Psoas muscle (tissue), 8 donors: ENCODE data around the gene ZMIZ1. TPM values are rescaled to one million over a fixed set of nuclear protein-coding genes. Genes with fewer than 3 reads are reported as not detected.

ENCODE experiments used
- ATAC-seq, 4 donors: fragments of 200-7000 bp; cut with Tn5 transposase; one replicate each; pipeline ENCODE4 v1.9.1; 2020; ENCODE audit warnings: moderate library complexity in 3 of 4, mild to moderate bottlenecking in 2 of 4
- DNase-seq, 2 donors: peaks; one replicate each; pipeline ENCODE4 v3.0.0-alpha.2; 2020
- H3K27ac ChIP-seq: fragments of 200-600 bp; one replicate; pipeline ENCODE4 v1.8.0; 2022
- H3K27me3 ChIP-seq, 3 donors: fragments of 200-600 bp in 1 of 3; one replicate each; pipeline versions ENCODE4 v1.6.1 to v1.8.0; 2013 to 2022; ENCODE audit warnings: low read length in 2 of 3, mild to moderate bottlenecking in 2 of 3, moderate library complexity in 1 of 3; ENCODE audit not compliant: insufficient read depth in 3 of 3
- H3K36me3 ChIP-seq, 2 donors: fragments of 200-600 bp in 1 of 2; one replicate each; pipeline versions ENCODE4 v1.6.1 to v1.8.0; 2013 to 2022; ENCODE audit warnings: low read depth in 1 of 2, mild to moderate bottlenecking in 1 of 2, moderate library complexity in 1 of 2; ENCODE audit not compliant: insufficient read depth in 1 of 2
- H3K4me1 ChIP-seq: fragments of 200-600 bp; one replicate; pipeline ENCODE4 v1.8.0; 2022
- H3K4me3 ChIP-seq: fragments of 200-600 bp; one replicate; pipeline ENCODE4 v1.8.0; 2022; ENCODE audit warnings: mild to moderate bottlenecking
- H3K9me3 ChIP-seq: fragments of 200-600 bp; one replicate; pipeline ENCODE4 v1.8.0; 2022
- WGBS, 3 donors: extraction: QIAGEN DNeasy Blood & Tissue Kit; methylation state at CpG; one replicate each; pipeline versions ENCODE4 v1.1.6 to v1.1.7; 2013; 5-methylcytosine and 5-hydroxymethylcytosine counted together
- intact Hi-C, 2 donors: fragments of 100-400 bp; cut with DNase I; formaldehyde crosslinking; loops; one replicate each; pipeline versions ENCODE4 v1.11.0 to v1.14.2; 2022
- polyA plus RNA-seq, 3 donors: library from polyadenylated mRNA; stranded (reverse); fragments of 200-250 nt; gene quantifications; one replicate each; pipeline ENCODE4 v1.2.3, GENCODE V29; 2013
- total RNA-seq, 4 donors: library from RNA; stranded (reverse); fragmentation: NEBNext Ultra II Directional in 2 of 4; extraction: Animal tissue kit (Norgen Biotek cat#: 25700) in 2 of 4; gene quantifications; one replicate each; pipeline versions ENCODE4 v1.2.1 to v1.2.4, GENCODE V29; 2021 to 2023
- TF ChIP-seq, protein P1 (sequence below): fragments of 200-600 bp; IDR thresholded peaks from one replicate; pipeline ENCODE4 v1.8.0; 2022; ENCODE audit warnings: antibody characterized with exemption
- donor health status: healthy with polysubstance abuse.
- donor health status: DM: no; HTN: no; CAD: no; lungs with moderate emphysema.
- donor health status: Bipolar disorder and iron deficiency.
- donor health status: healthy.
- donor health status: DM: yes; HTN: yes; CAD: no.
- donor health status: DM: no; HTN: no; CAD: no.
- donor health status: DM: no; HTN: no; CAD: no.
- donor health status: DM: yes; HTN: yes; CAD: no.

Gene ZMIZ1
- total and polyA plus RNA-seq, 7 donors, result 10.4 to 37.6 (median 30.0) TPM

DNA sequence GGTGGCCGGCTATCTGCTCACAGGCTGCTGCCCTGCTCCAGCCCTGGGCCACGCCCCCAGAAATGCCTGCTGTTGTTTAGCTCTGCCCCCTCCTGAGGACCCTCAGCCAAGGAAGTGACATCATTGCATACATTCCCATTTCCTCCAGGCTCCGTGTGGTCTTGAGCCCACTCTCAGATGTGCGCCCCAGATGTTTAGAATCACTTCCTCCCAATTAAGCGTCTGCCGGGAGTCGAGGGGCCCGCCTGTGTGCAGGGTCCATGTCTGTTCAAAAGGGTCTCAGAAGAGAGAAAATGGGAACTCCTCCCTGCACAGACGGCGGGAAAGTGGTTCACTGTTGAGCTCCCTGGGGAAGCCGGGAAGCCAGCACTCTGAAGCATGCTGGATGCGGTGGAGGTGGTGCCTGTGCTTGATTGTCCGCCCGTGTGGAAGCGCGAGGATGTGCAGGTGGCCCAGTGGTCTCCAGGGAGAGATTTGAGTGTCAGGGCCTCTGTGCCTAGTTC is 161.6 kb downstream of the ZMIZ1 start:
- 58 to 70% (median 68%) methylated on average over 16 of the region's 16 CpGs for WGBS, 3 donors
- Histone ChIP-seq H3K27ac (no peak overlapping the region), H3K36me3 (peaks cover 0 to 29% of the 10 kb centered on the region in 2 donors), H3K27me3 (no peaks in the 10 kb centered on the region), H3K4me3 (no peak overlapping the region), H3K9me3 (no peaks in the 10 kb centered on the region), H3K4me1 (no peaks in the 10 kb centered on the region)
- TF ChIP-seq, protein P1, sequence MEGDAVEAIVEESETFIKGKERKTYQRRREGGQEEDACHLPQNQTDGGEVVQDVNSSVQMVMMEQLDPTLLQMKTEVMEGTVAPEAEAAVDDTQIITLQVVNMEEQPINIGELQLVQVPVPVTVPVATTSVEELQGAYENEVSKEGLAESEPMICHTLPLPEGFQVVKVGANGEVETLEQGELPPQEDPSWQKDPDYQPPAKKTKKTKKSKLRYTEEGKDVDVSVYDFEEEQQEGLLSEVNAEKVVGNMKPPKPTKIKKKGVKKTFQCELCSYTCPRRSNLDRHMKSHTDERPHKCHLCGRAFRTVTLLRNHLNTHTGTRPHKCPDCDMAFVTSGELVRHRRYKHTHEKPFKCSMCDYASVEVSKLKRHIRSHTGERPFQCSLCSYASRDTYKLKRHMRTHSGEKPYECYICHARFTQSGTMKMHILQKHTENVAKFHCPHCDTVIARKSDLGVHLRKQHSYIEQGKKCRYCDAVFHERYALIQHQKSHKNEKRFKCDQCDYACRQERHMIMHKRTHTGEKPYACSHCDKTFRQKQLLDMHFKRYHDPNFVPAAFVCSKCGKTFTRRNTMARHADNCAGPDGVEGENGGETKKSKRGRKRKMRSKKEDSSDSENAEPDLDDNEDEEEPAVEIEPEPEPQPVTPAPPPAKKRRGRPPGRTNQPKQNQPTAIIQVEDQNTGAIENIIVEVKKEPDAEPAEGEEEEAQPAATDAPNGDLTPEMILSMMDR, result no peak
- DNase-seq, result no peak
- peak in 1 of 4 donors; percentile 10 for ATAC-seq
- intact Hi-C loops, result no loop called here

DNA sequence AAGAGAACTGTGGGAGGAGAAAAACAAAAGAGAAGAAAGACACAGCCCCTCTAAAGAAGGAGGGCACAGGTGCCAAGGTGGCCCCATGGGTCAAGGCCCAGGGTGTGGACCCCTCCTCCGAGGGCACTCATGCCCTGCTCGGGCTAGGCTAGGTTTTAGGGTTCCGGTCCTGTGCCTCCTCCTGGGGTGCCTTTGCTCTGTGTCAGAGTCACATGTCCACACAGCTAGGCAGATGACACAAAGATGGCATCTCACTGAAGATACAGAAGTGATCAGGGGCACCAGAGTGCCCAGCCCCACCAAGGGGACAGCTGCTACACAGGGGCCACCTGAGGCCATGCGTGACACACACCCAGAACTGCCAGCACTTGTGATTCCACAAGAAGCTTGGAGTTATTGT is 162.1 kb downstream of the ZMIZ1 start:
- no peak overlapping the region for H3K4me3 ChIP-seq
- peak in 2 of 4 donors; percentile 13 to 19 for ATAC-seq
- H3K27me3 ChIP-seq, result no peaks in the 10 kb centered on the region
- intact Hi-C loops, result no loop called here
- H3K4me1 ChIP-seq, result no peaks in the 10 kb centered on the region
- peaks cover 0 to 28% of the 10 kb centered on the region in 2 donors for H3K36me3 ChIP-seq
- WGBS, 3 donors, result 87 to 94% (median 93%) methylated on average over 4 of the region's 4 CpGs
- no peaks in the 10 kb centered on the region for H3K9me3 ChIP-seq
- H3K27ac ChIP-seq, result no peak overlapping the region
- TF ChIP-seq, protein P1, result no peak
- DNase-seq, result no peak

DNA sequence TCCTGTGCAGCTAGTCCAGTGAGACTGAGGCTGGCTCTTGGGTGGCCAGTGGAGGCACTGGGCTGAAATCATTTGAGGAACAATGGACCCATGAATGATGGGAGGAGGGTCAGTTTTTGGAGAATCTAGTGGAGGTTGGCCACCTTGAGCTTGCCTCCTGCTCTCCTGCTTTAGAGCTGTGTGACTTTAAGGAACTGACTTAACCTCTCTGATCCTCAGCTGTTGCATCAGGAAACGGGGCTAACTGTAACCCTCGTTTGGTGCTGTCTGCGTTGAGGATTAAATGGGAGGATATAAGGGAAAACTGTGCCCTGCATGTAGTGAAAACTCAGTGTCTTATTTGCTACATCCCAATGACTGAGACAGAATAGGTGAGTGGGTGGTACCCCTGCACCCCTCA is 163.1 kb downstream of the ZMIZ1 start:
- H3K36me3 ChIP-seq, result peaks cover 0 to 22% of the 10 kb centered on the region in 2 donors
- DNase-seq, result no peak

DNA sequence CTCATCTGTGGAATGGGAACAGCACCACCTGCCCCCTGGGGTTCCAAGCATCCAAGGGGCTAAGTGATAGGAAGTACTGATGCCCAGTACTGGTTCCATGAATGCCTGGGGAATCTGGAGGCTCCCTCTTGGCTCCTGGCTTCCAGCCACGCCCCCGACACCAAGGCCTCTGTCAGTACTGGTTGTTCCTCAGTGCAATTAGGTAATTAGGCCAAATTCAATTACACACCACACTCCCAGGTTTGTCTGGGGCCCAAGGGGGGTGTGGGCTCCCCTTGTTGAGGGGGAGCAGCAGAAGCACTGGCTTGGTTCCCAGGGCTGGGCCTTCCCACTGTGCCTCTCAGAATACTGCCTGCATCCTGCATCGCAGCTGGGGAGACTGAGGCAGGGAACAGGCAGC is 164.1 kb downstream of the ZMIZ1 start:
- peaks cover 10% of the 10 kb centered on the region for H3K4me1 ChIP-seq
- intact Hi-C loops, result no loop called here
- TF ChIP-seq, protein P1, result no peak
- no peaks in the 10 kb centered on the region for H3K9me3 ChIP-seq
- no peaks in the 10 kb centered on the region for H3K27me3 ChIP-seq
- no peak overlapping the region for H3K27ac ChIP-seq
- 84 to 88% (median 85%) methylated on average over 3 of the region's 3 CpGs for WGBS, 3 donors
- no peak for DNase-seq
- H3K36me3 ChIP-seq, result peaks cover 0 to 17% of the 10 kb centered on the region in 2 donors
- no peak for ATAC-seq
- no peak overlapping the region for H3K4me3 ChIP-seq

More for the DNA sequence above, 163.1 kb downstream of the ZMIZ1 start:
- ATAC-seq, result no peak
- WGBS, 3 donors, result 73 to 89% (median 78%) methylated on average over 3 of the region's 3 CpGs
- TF ChIP-seq, protein P1, result no peak
- Histone ChIP-seq H3K9me3 (no peaks in the 10 kb centered on the region), H3K4me3 (no peak overlapping the region), H3K27me3 (no peaks in the 10 kb centered on the region), H3K4me1 (peaks cover 1% of the 10 kb centered on the region), H3K27ac (no peak overlapping the region)
- intact Hi-C loops, result no loop called here
